ENCODE results near the gene MACROH2A2. TPM values are rescaled to one million over a fixed set of nuclear protein-coding genes. Genes with fewer than 3 reads are reported as not detected.
A peak's percentile ranks its signal among the peaks of the same experiment; 100 is the strongest.
"Not testable (repeated sequence)": the region's sequence is repeated elsewhere in the genome, so short reads cannot be mapped to it uniquely, and the experiment has no call there.

MACROH2A2 gene
- total RNA-seq, 1 experiment from 2014 or later = 2.1 TPM

DNA sequence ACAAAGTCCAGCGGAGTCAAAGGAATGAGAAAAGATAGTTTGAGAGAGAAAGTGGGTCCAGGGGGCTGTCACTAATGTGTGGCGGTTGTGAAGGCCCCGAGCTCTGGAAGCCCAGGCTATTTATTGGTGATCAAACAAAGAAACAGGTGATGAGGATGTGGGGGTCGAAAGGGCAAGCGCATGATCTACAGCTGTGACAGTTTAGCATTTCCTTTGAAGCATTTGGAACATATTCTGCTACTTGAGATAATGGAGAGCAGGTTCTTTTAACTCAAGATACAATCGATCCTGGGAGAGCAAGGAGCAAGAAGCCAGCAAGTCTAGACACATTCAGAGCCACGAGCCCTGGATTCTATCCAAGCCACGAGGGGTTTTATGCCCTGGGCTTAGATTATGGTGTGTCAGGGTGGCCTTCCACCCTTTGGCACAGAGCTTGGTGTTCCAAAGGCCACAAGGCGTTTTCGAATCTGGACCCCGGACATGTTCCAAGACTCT, 48.5 kb downstream of the MACROH2A2 start:
- not testable (repeated sequence) for DNase-seq (ENCODE audit: low read depth)

DNA sequence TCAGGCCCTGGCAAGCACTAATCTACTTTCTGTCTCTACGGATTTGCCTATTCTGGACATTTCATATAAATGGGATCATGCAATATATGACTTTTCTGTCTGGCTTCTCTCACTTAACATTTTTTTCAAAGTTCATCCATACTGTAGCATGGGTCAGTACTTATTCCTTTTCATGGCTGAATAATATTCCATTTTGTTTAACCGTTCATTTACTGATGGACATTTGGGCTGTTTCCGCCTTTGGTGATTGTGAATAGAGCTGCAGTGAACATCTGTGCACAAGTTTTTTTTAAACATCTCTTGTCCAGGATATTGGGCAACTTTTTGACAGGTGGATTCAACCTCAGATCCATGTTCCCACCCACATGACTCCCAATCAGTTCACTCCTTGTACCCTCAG, 49.0 kb downstream of the MACROH2A2 start:
- DNase-seq (ENCODE audit: low read depth) = no peak

DNA sequence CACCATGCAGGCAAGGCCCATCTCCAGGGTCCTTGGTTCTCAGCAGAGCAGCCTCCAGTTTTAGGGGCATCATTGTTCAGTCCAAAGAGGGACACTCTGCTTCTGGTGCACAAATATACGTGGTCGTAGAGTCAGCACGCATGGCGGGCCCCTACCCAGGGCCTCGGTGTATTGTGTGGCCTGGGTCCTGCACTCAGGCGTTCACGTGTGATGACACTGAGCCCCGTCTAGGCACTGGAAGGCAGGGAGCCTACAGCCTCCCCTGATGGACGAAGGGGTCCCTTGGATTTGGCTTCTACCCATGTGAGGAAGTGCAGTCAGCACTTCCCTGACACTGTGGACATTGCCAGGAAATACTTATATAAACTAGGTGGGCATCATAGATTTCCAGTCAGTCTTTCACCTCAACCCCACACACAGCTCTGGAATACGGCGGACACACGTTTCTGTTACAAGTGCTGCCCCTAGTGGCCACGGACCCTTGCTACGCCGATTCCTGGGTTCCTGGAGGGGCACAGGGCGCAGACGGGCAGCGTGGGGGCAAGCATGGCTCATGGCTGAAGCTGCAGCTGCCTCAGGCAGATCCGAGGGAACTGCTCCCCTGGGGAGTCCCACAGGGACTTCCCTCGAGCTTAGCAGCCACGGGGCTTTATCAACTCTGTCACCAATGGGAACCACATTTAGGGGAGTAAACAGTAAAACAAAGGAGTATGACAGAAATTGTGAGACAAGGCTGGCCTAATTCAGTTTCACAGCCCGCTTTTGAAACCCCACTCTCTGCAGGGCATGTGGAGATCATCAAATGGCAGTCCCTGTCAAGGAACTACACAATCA, 54.5 kb downstream of the MACROH2A2 start:
- no peak for DNase-seq (ENCODE audit: low read depth)

DNA sequence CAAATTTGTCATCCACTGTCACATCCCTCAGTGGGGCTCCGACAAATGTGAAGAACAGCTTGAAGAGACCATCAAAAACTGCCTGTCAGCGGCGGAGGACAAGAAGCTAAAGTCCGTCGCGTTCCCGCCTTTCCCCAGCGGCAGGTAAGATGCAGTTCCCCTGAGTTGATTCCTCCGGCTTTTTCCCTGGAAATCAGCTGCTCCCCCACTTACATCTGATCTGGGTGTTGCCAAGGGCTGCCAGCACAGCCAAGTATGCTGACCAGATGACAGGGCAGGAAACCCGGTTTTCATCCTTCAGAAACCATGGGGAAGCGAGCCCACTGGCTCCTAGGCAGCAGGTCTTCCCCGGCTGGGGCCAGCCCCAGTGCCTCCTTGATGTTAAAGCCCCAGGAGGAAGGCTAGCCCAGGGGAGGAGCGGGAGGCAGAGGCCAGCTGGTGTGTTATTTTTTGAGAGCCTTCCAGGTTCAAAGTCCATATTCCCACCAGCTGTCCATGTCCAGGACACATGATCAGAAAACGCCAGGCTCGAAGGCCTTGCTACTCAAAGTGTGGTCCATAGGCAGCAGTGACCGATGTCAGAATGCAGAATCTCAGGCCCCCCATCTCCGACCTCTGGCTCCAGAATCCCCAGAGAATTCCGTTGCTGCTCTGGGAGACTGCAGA, 56.6 kb downstream of the MACROH2A2 start:
- DNase-seq (ENCODE audit: low read depth) = no peak

DNA sequence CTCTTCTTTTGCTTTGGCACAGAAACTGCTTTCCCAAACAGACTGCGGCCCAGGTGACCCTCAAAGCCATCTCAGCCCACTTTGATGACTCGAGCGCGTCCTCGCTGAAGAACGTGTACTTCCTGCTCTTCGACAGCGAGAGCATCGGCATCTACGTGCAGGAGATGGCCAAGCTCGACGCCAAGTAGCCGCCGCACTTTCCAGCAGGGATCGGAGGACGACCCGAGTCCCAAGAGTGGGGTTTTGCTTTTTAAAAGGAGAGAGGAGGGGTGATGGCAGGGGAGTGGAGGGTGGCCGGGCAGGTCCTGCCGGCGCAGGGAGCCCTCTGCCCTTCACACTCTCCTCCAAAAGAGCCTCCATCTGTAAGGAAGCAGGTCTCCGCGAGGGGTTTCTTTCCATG, 58.9 kb downstream of the MACROH2A2 start:
- DNase-seq (ENCODE audit: low read depth) = no peak

DNA sequence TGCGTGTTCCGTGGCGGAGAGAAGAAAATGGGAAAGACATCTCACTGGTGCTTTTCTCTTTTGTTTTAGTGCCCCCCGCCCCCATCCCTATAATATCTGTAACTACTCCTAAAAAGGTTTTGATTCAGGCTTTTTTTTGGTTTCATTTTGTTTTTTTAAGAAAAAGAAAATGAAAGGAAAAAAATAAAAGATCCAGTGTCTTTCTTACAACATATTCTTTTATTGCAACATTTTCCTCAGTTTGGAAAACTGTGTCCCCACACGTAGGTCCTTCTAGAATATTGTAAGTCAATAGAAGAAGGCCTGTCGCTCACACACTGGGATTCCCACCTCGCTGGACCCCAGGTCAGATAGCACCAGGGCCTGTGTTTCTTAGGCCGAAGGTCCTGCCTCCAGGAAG, 59.4 kb downstream of the MACROH2A2 start:
- DNase-seq (ENCODE audit: low read depth) = no peak

DNA sequence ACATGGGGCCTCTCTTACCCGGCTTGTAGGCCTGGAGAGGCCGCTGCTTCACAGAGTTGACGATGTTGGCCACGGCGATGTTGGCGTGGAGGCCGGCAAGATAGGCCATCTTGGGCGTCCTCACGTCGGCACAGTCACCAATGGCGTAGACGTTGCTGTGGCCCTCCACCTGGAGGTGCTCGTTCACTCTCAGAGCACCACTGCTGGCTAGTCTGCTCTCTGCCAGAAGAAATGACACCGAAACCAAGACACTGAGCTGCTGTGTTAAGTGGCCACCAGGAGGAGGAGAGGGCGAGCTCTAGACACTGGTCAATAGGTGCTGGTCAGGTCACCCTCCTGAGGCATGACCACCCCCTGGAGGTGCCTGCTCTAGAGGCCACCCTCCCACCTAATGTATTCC, 62.3 kb downstream of the MACROH2A2 start:
- DNase-seq (ENCODE audit: low read depth) = no peak

DNA sequence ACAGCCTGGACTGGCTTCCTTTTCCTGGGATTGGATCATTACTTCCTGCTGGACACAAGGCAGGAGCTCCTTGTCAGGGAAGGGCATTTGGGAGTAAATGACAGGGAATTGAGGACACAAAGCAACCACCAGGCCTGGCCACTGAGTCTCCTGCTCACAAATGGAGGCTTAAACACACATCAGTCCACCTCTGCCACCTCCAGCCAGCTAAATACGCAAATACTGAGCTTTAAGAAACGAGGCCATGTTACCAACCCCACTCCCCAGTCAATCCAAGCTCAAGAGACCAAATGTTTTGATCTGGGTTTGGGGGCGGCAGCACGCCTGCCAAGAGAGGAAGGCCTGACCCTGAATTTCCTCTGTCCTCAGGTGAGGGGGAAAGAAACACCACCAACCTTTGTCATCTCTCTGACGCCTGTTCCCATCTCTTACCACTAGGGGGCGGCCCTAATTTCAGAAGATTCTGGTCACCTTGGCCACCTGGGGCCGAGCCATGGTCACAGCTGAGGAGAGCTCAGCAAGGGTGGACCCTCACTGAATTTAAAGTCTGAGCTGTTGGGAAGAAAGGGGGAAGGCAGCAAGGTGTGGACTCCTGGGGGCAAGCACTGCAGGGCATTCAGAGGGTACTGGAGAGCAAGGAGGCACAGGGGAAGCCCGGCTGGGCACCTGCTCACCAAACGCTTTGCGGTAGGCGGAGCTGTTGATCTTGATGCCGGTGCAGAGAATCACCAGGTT, 63.5 kb downstream of the MACROH2A2 start:
- DNase-seq (ENCODE audit: low read depth) = peak; percentile 38

DNA sequence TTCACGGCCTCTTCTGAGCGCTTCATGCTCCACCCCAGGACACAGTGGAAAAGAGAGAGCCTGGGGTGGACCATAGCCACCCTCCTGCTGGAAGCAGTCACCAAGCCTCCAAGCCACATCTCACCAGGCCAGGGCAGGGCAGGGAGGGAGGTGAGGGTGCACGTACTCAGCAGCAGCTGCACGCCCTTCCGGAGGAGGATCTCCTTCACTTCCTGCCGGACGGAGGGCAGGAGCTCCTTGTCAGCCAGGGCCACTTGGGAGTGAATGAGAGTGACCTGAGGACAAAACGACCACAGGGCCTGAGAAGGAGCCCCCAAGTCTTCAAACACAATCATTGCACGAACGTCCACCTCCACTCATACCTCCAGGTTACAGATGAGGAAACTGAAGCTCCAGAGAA, 65.0 kb downstream of the MACROH2A2 start:
- no peak for DNase-seq (ENCODE audit: low read depth)

DNA sequence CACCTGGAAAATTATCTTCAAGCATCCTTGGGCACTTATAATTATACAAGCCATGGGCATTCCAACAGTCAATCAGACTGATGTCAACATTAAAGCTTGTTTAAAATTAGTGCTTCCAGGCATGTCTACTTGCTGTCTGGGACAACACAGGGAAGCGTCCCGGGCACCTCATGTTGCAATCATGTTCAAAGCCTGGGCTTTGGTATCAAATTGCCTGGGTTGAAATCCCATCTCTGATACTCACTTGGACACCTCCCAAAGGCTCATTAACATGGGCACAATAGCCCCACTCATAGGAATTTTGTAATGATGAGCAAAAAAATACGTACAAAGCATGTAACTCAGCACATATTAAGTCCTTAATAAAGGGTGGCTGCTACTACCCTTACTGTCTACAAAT, 65.5 kb downstream of the MACROH2A2 start:
- DNase-seq (ENCODE audit: low read depth) = no peak

DNA sequence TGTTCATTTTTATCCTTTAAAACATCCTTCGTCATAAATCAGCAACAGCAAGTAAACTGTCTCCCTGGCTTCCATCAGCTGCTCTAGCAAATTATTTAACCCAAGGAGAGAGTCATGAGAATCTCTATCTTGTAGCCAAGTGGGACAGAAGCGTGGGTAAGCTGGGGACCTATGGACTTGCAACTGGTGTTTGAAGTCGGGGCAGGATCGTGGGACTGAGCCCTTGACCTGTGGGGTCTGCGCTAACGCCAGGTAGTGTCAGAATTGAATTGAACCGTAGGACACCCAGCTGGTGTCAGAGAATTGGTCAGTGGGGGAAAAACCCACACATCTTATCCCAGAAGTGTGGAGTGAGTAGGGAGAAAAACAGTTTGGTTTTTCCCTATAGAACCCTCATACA, 66.6 kb downstream of the MACROH2A2 start:
- no peak for DNase-seq (ENCODE audit: low read depth)

DNA sequence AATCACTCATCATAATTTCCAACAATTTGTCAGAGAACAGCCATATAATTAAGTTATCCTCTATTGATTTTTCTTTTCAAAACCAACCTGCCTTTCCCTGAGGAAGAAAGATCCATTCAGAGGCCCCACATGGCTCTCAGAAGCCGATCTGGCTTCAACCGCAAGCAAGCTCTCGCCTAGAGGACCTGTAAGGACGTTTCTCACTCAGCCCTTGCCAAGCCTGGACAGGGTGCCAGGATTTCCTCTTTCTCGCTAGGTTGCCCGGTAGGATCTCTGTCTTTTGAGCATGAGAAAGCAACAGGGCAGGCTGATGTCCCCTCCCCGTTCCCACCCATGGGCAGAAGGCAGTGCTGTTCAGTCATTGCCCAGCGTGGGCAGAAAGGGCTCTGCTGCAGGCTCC, 67.0 kb downstream of the MACROH2A2 start:
- DNase-seq (ENCODE audit: low read depth) = no peak

DNA sequence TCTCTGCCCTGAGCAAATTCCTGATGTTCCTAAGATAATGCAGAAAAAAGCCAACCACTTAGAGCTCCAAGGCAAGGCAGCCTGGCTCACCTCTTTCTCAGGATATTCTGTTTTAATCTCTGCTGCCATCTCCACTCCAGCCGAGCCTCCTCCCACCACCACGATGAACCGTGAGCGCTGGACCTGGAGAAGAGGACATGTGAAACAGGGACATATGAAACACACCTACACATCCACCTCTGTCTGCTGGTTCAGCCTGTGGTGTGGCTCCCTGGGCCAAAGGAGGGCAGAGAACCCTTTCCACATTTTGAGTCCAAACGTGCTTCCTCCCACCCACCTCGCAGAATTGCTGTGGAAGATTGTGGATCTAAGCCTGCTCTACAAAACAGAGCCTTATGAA, 67.8 kb downstream of the MACROH2A2 start:
- no peak for DNase-seq (ENCODE audit: low read depth)

DNA sequence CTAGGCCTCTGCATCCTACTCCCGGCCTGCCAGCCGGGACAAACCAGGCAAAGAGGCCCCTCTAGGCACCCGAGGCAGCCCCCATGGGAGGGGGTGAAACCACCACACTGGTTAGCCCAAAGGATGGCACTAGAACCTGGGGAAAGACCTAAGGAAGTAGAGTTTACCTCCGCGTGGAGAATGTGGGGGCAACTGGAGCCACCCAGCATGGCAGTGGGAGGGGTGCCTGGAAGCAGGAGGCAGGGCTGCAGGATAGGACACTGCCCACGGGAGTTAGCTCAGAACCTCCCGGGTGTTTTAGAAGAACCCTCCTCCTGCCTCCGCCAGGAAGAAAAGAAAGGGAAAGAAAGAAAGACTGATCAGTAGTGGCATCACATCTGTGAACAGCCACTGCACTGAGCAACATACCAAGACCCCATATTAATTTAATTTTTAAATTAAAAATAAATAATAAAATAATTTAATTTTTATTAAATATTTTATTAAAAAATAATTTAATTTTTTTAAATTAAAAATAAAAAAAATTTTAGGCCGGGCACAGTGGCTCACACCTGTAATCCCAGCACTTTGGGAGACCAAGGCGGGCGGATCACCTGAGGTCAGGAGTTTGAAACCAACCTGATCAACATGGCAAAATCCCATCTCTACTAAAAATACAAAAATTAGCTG, 68.8 kb downstream of the MACROH2A2 start:
- no peak for DNase-seq (ENCODE audit: low read depth)

DNA sequence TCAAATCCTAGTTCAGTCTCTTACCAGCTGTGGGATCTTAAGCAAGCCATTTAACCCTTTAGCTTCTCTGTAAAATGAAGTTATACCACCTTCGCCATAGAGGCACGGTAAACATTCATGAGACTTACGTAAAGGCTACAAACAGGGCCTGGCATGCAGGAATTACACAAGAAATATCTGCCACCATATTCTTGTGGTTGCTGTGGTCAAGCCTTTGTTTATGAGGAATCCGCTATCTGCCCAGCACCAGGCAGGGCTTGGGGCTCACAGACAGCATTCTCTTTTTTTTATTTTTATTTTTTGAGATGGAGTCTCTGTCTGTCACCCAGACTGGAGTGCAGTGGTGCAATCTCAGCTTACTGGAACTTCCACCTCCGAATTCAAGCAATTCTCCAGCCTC, 70.1 kb downstream of the MACROH2A2 start:
- DNase-seq (ENCODE audit: low read depth) = peak; percentile 66

DNA sequence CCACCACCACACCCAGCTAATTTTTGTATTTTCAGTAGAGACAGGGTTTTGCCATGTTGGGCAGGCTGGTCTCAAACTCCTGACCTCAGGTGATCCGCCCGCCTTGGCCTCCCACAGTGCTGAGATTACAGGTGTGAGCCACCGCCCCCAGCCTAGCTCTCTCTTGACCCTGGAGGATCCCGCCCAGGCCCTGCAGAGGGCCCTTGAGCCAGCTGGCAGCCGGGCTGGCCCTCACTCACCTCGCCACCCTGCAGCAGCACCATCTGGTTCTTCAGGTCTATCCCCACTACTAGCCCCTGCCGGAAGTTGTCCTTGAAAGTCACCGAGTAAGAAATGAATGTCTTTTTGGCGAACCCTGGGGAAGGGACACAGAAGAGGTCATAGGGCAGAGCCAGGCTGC, 70.5 kb downstream of the MACROH2A2 start:
- DNase-seq (ENCODE audit: low read depth) = not testable (repeated sequence)

DNA sequence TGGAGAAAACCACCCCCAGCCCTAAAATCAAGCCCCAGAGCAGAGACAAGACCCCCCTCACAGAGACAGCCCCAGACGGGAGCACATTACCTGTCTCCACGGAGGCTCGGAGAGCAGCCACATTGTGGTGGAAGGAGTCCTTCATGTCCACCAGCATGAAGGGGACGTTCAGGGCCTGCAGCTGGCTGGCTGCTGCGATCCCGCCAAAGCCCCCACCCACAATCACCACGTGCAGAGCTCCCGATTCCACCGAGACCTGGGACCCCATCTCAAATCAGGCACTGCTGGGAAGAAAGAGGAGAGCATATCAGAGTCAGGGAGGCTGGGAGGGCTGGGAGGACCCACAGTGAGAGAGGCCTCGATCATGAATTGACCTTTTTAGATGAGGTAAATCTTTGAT, 71.2 kb downstream of the MACROH2A2 start:
- no peak for DNase-seq (ENCODE audit: low read depth)

DNA sequence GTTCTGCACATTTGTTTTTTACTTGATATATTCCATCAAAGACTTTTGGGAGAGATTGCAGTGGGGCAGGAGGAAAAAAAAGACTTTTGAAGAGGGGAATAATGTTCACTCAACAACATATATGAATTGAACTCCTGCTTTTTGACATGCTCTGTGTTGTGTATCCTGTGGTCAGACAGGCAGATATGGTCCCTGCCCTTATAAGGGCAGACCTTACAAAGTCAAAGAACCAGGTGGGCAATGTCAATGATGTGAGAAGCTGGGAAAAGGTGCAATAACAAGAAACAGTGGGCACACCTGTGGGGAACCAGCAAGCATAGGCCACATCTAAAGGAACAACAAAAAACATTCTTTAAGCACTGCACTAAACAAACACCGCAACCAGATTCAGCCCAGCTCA, 71.8 kb downstream of the MACROH2A2 start:
- DNase-seq (ENCODE audit: low read depth) = no peak

DNA sequence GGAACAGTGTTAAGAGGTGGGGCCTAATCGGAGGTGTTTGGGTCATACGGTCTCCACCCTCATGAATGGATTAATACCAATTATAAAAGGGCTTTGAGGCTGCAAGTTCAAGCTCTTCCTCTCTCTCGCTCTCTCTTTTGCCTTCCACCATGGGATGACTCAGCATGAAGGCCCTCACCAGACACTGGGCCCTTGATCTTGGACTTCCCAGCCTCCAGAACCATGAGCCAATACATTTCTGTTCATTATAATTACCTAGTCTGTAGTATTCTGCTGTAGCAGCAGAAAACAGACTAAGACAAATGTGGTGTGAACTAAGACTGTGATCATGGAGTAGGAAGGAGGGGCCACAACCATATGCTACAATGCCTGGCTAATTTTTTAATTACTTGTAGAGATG, 72.3 kb downstream of the MACROH2A2 start:
- DNase-seq (ENCODE audit: low read depth) = no peak

DNA sequence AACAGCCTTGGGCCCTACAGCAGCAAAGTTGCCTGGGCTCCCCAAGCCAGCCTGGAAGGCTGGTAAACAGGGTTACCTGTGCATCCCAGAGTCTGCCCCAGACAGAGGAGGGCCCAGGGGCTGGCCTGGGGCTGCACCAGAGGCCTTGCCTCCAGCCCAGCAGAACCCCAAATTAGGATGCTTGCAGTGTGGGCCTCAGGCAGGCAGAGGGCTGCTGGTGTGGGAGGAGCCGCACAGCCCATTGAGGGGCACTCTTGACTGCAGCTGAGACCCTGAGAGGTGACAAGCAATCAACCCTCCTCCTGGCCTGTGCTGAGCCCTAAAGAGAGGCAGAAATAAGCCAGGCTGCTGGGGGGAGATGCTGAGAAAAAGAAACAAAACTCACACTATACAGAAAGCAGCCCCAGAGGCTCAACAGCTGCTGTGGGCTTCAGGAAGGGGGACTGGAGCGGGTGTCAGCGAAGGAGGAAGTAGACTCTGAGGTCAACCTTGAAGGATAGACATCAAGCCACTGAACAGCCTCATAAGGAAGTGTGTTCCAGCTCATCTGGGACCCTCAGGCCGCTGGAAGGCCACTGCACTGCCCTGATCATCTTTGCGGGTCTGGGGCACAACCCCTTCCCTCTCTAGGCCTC, 73.4 kb downstream of the MACROH2A2 start:
- no peak for DNase-seq (ENCODE audit: low read depth)

DNA sequence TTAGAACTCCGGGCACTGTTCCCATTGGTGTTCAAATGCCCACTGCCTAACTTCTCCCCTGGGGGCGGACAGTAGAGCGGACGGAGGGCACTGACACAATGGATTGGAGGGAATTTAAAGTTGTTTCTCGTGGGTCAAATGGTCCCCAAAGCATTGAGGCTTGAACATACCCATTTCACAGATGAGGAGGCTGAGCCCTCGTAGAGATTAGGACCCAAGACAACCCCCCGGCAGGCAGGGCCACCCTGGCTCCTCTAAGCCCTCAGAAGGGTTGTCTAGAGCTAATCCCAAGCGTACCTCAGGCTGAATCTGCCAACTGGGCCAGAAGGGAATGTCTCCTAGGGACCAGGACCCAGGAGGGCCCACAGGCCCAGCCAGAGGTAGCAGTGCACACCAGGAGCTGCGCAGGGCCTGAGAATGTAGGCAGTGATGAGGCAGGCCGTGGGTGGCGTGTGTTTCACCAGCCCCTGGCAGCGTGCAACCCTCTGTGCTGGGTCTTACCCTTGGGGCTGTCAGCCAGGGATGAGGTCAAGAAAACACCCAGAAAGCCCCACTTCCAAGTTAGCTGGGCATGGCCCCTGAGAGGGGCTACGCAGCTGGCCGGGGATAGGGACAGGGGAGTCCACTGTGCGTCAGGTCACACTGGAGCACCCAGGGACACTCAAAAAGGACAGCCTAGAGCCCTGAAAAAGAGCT, 74.2 kb downstream of the MACROH2A2 start:
- no peak for DNase-seq (ENCODE audit: low read depth)
